Measurements from ENCODE around the gene MYO3B. TPM values are rescaled to one million over a fixed set of nuclear protein-coding genes. Genes with fewer than 3 reads are reported as not detected.
"Not testable (repeated sequence)": the region's sequence is repeated elsewhere in the genome, so short reads cannot be mapped to it uniquely, and the experiment has no call there.

Gene MYO3B
- total and polyA plus RNA-seq, 4 donors, result 0.50 to 0.61 (median 0.53) TPM

- 100% methylated on average over 1 of the region's 2 CpGs for WGBS (ENCODE audit: insufficient coverage)
- Histone ChIP-seq H3K36me3 (ENCODE audit: control insufficient read depth, insufficient read depth, low read length) (no peaks in the 10 kb centered on the region), H3K4me3 (ENCODE audit: low read depth, low read length) (no peak overlapping the region), H3K4me1 (ENCODE audit: control insufficient read depth, insufficient read depth, low read length) (no peaks in the 10 kb centered on the region), H3K27me3 (ENCODE audit: control insufficient read depth, insufficient read depth, low read length) (no peaks in the 10 kb centered on the region), H3K9me3 (ENCODE audit: control insufficient read depth, insufficient read depth, low read length) (peaks cover 3% of the 10 kb centered on the region), H3K27ac (ENCODE audit: low read depth, low read length) (no peak overlapping the region)
- DNase-seq (ENCODE audit: low read depth in 4 of 6, low spot score in 6 of 6), result peak in 4 of 6 donors; percentile 36 to 95 (median 40)
These were observed 100.0 kb downstream of the MYO3B start for GRCh38 chr2:170277951-170278350.

- no CpG with 5 or more reads among the region's 2 CpGs for WGBS (ENCODE audit: insufficient coverage)
- not testable (repeated sequence) for H3K27ac ChIP-seq (ENCODE audit: low read depth, low read length); H3K4me3 ChIP-seq (ENCODE audit: low read depth, low read length); H3K27me3 ChIP-seq (ENCODE audit: control insufficient read depth, insufficient read depth, low read length); H3K4me1 ChIP-seq (ENCODE audit: control insufficient read depth, insufficient read depth, low read length); H3K36me3 ChIP-seq (ENCODE audit: control insufficient read depth, insufficient read depth, low read length); H3K9me3 ChIP-seq (ENCODE audit: control insufficient read depth, insufficient read depth, low read length); DNase-seq (ENCODE audit: low read depth in 4 of 6, low spot score in 6 of 6)
These were observed 101.7 kb downstream of the MYO3B start for GRCh38 chr2:170279615-170280014.

DNA sequence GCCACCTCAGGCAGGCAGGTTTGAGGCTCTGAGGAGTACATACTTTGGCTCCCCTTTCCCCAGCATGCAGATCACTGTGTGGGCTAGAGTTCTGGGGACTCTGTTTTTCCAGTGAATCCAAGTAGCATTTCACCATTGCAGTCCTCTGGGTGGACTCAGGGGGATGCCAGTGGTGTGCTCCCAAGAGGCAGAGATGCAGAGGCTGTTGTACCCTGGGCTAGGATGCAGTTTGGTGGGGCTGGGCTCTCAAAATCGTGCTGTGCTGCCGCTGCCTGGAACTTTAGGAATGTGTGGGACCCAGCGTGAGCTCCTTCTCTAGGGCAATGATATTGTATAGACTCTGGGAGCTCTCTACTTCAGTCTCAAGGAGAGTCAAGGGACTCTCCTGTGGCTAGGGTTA, 104.9 kb downstream of the MYO3B start:
- Histone ChIP-seq H3K27ac (ENCODE audit: low read depth, low read length) (no peak overlapping the region), H3K4me3 (ENCODE audit: low read depth, low read length) (no peak overlapping the region), H3K9me3 (ENCODE audit: control insufficient read depth, insufficient read depth, low read length) (peaks cover 4% of the 10 kb centered on the region), H3K27me3 (ENCODE audit: control insufficient read depth, insufficient read depth, low read length) (no peaks in the 10 kb centered on the region), H3K4me1 (ENCODE audit: control insufficient read depth, insufficient read depth, low read length) (no peaks in the 10 kb centered on the region), H3K36me3 (ENCODE audit: control insufficient read depth, insufficient read depth, low read length) (no peaks in the 10 kb centered on the region)
- 35% methylated on average over 3 of the region's 3 CpGs for WGBS (ENCODE audit: insufficient coverage)
- DNase-seq (ENCODE audit: low read depth in 4 of 6, low spot score in 6 of 6), result no peak

- Histone ChIP-seq H3K4me3 (ENCODE audit: low read depth, low read length) (no peak overlapping the region), H3K9me3 (ENCODE audit: control insufficient read depth, insufficient read depth, low read length) (peaks cover 4% of the 10 kb centered on the region), H3K27me3 (ENCODE audit: control insufficient read depth, insufficient read depth, low read length) (no peaks in the 10 kb centered on the region), H3K36me3 (ENCODE audit: control insufficient read depth, insufficient read depth, low read length) (no peaks in the 10 kb centered on the region), H3K4me1 (ENCODE audit: control insufficient read depth, insufficient read depth, low read length) (no peaks in the 10 kb centered on the region), H3K27ac (ENCODE audit: low read depth, low read length) (no peak overlapping the region)
- no CpG with 5 or more reads among the region's 1 CpG for WGBS (ENCODE audit: insufficient coverage)
- DNase-seq (ENCODE audit: low read depth in 4 of 6, low spot score in 6 of 6), result no peak
These were observed 106.3 kb downstream of the MYO3B start for GRCh38 chr2:170284205-170284604.

DNA sequence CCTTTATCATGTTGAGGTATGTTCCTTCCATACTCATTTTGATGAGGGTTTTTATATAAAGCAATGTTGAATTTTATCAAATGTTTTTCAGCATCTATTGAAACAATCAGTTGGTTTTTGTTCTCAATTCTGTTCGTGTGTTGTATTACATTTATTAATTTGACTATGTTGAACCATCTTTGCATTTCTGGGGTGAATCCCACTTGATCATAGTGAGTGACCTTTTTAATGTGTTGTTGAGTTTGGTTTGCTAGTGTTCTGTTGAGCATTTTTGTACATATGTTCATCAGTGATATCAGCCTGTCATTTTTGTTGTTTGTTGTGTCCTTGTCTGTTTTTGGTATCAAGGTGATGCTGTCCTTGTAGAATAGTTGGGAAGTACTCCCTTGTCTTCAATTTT, 110.9 kb downstream of the MYO3B start:
- H3K27ac ChIP-seq (ENCODE audit: low read depth, low read length), result no peak overlapping the region
- peaks cover 2% of the 10 kb centered on the region for H3K9me3 ChIP-seq (ENCODE audit: control insufficient read depth, insufficient read depth, low read length)
- WGBS (ENCODE audit: insufficient coverage), result no CpG with 5 or more reads among the region's 1 CpG
- no peaks in the 10 kb centered on the region for H3K4me1 ChIP-seq (ENCODE audit: control insufficient read depth, insufficient read depth, low read length)
- no peak overlapping the region for H3K4me3 ChIP-seq (ENCODE audit: low read depth, low read length)
- no peaks in the 10 kb centered on the region for H3K36me3 ChIP-seq (ENCODE audit: control insufficient read depth, insufficient read depth, low read length)
- no peak for DNase-seq (ENCODE audit: low read depth in 4 of 6, low spot score in 6 of 6)
- H3K27me3 ChIP-seq (ENCODE audit: control insufficient read depth, insufficient read depth, low read length), result no peaks in the 10 kb centered on the region

DNA sequence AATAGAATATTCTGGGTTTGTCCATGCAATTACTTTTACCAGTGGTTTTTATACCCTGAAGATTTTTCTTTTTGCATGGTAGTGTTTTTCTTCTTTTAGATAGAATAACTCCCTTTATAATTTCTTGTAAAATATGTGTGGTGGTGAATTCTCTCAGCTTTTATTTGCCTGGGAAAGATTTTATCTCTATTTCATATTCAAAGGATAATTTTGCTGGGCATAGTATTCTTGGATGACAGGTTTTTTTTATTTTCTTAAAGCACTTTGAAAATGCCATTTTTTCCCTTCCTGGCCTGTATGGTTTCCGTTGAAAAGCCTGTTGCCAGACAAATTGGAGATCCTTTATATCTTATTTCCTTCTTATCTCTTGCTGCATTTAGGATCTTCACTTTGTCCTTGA, 113.5 kb downstream of the MYO3B start:
- Histone ChIP-seq H3K4me3 (ENCODE audit: low read depth, low read length) (no peak overlapping the region), H3K36me3 (ENCODE audit: control insufficient read depth, insufficient read depth, low read length) (no peaks in the 10 kb centered on the region), H3K9me3 (ENCODE audit: control insufficient read depth, insufficient read depth, low read length) (peaks cover 4% of the 10 kb centered on the region), H3K27ac (ENCODE audit: low read depth, low read length) (no peak overlapping the region), H3K27me3 (ENCODE audit: control insufficient read depth, insufficient read depth, low read length) (no peaks in the 10 kb centered on the region), H3K4me1 (ENCODE audit: control insufficient read depth, insufficient read depth, low read length) (no peaks in the 10 kb centered on the region)
- DNase-seq (ENCODE audit: low read depth in 4 of 6, low spot score in 6 of 6), result no peak
- WGBS (ENCODE audit: insufficient coverage), result no CpG with 5 or more reads among the region's 1 CpG

DNA sequence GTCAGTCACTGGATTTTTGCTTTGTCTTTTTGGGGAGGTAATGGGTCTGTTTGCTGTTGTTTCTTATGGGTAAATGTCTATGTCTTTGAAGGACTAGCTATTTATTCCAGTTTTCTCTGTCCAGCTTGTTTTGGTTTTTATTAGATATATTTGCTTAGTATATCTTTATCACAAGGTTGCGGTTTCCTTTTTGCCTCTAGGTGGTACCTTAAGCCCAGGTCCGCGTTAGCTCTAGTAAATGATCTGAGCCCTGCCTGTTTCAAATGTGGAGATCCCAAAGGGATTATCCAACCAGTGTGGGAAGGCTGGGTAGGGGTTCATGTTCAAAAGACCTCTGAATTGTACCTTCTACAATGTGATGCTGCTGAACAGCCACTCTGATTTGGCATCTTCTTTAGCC, 114.5 kb downstream of the MYO3B start:
- WGBS (ENCODE audit: insufficient coverage), result 83% methylated on average over 2 of the region's 3 CpGs
- Histone ChIP-seq H3K4me3 (ENCODE audit: low read depth, low read length) (no peak overlapping the region), H3K9me3 (ENCODE audit: control insufficient read depth, insufficient read depth, low read length) (peaks cover 4% of the 10 kb centered on the region), H3K27ac (ENCODE audit: low read depth, low read length) (no peak overlapping the region), H3K27me3 (ENCODE audit: control insufficient read depth, insufficient read depth, low read length) (no peaks in the 10 kb centered on the region), H3K36me3 (ENCODE audit: control insufficient read depth, insufficient read depth, low read length) (no peaks in the 10 kb centered on the region), H3K4me1 (ENCODE audit: control insufficient read depth, insufficient read depth, low read length) (no peaks in the 10 kb centered on the region)
- no peak for DNase-seq (ENCODE audit: low read depth in 4 of 6, low spot score in 6 of 6)

DNA sequence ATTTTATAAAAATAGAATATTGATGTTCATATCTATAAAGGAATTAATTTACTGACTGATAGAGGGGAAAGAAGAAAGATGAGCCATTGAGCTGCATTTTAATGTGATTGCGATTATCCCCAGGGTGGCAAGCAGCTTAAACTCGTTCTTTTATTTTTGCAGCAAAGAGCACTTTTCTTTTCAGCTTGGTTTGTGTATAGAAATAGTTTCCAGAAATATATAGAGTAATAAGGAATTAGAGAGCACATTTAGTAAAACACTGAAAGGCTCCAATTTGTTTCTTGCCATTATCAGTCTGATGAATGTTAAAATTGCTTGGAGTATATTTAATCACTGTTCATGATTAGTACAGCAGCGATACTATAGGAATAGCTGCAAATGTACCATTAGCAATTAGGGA, 119.5 kb downstream of the MYO3B start:
- no CpG with 5 or more reads among the region's 3 CpGs for WGBS (ENCODE audit: insufficient coverage)
- DNase-seq (ENCODE audit: low read depth in 4 of 6, low spot score in 6 of 6), result peak in 2 of 6 donors; percentile 16 to 80
- H3K36me3 ChIP-seq (ENCODE audit: control insufficient read depth, insufficient read depth, low read length), result no peaks in the 10 kb centered on the region
- H3K27ac ChIP-seq (ENCODE audit: low read depth, low read length), result no peak overlapping the region
- H3K4me3 ChIP-seq (ENCODE audit: low read depth, low read length), result no peak overlapping the region
- H3K27me3 ChIP-seq (ENCODE audit: control insufficient read depth, insufficient read depth, low read length), result no peaks in the 10 kb centered on the region
- peaks cover 2% of the 10 kb centered on the region for H3K9me3 ChIP-seq (ENCODE audit: control insufficient read depth, insufficient read depth, low read length)
- no peaks in the 10 kb centered on the region for H3K4me1 ChIP-seq (ENCODE audit: control insufficient read depth, insufficient read depth, low read length)

DNA sequence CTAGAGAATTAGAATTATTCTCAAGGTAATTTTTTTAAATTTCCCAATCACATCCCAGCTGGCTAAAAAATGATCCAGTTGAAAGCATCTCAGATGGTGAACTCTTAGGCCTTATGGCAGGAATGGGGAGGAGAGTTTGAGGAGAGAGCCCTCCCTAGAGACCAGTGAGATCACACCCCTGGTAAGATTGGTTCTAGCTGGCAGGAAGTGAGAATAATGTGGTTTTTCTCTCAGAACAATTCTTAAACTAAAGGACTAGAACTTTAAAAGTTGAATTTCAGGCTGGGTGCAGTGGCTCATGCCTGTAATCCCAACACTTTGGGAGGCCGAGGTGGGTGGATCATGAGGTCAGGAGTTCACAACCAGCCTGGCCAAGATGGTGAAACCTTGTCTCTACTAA, 120.2 kb downstream of the MYO3B start:
- DNase-seq (ENCODE audit: low read depth in 4 of 6, low spot score in 6 of 6), result no peak
- Histone ChIP-seq H3K9me3 (ENCODE audit: control insufficient read depth, insufficient read depth, low read length) (peaks cover 2% of the 10 kb centered on the region), H3K4me3 (ENCODE audit: low read depth, low read length) (no peak overlapping the region), H3K27ac (ENCODE audit: low read depth, low read length) (no peak overlapping the region), H3K36me3 (ENCODE audit: control insufficient read depth, insufficient read depth, low read length) (no peaks in the 10 kb centered on the region), H3K4me1 (ENCODE audit: control insufficient read depth, insufficient read depth, low read length) (no peaks in the 10 kb centered on the region), H3K27me3 (ENCODE audit: control insufficient read depth, insufficient read depth, low read length) (no peaks in the 10 kb centered on the region)
- WGBS (ENCODE audit: insufficient coverage), result no CpG with 5 or more reads among the region's 1 CpG

- Histone ChIP-seq H3K9me3 (ENCODE audit: control insufficient read depth, insufficient read depth, low read length) (peaks cover 2% of the 10 kb centered on the region), H3K36me3 (ENCODE audit: control insufficient read depth, insufficient read depth, low read length) (no peaks in the 10 kb centered on the region), H3K4me1 (ENCODE audit: control insufficient read depth, insufficient read depth, low read length) (no peaks in the 10 kb centered on the region), H3K27me3 (ENCODE audit: control insufficient read depth, insufficient read depth, low read length) (no peaks in the 10 kb centered on the region), H3K27ac (ENCODE audit: low read depth, low read length) (no peak overlapping the region), H3K4me3 (ENCODE audit: low read depth, low read length) (no peak overlapping the region)
- no peak for DNase-seq (ENCODE audit: low read depth in 4 of 6, low spot score in 6 of 6)
These were observed 121.0 kb downstream of the MYO3B start for GRCh38 chr2:170298861-170299429.
